AG10803 (cell line): ENCODE results near the gene PAPSS2.
A peak's percentile ranks its signal among the peaks of the same experiment; 100 is the strongest.
"Not testable (repeated sequence)": the region's sequence is repeated elsewhere in the genome, so short reads cannot be mapped to it uniquely, and the experiment has no call there.

Source experiments
- DNase-seq: peaks from one replicate; pipeline ENCODE4 v3.0.0; 2010; ENCODE audit warnings: low read depth
- H3K4me3 ChIP-seq: 2 replicates; pipeline ENCODE4 v1.5.1; 2011; ENCODE audit warnings: mild to moderate bottlenecking, low read length, control low read depth
- TF ChIP-seq, protein P1 (sequence below): conservative IDR thresholded peaks from 2 replicates; pipeline ENCODE4 v1.5.1; 2011; ENCODE audit warnings: mild to moderate bottlenecking, low read length, control low read depth, inconsistent platforms

Gene PAPSS2

DNA sequence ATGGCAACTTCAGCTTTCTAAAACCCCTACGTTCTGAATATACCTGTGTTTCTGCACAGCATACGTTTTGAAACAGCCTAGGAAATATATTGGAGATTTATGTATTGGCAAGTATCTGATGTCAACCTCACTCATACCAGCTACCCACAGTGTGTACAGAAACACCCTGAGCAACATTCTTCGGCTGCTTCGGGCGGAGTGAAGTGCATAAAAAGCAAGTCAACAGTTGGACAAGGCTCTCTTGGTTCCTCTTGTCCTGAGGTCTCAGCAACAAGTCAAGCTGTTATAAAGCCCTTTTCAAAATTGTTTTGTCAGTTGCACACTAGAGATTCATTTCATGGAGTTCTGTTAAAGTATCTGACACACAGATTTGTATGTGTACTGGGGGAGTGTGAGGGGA lies 40.0 kb upstream of the PAPSS2 start:
- no peak overlapping the region for H3K4me3 ChIP-seq
- TF ChIP-seq, protein P1, sequence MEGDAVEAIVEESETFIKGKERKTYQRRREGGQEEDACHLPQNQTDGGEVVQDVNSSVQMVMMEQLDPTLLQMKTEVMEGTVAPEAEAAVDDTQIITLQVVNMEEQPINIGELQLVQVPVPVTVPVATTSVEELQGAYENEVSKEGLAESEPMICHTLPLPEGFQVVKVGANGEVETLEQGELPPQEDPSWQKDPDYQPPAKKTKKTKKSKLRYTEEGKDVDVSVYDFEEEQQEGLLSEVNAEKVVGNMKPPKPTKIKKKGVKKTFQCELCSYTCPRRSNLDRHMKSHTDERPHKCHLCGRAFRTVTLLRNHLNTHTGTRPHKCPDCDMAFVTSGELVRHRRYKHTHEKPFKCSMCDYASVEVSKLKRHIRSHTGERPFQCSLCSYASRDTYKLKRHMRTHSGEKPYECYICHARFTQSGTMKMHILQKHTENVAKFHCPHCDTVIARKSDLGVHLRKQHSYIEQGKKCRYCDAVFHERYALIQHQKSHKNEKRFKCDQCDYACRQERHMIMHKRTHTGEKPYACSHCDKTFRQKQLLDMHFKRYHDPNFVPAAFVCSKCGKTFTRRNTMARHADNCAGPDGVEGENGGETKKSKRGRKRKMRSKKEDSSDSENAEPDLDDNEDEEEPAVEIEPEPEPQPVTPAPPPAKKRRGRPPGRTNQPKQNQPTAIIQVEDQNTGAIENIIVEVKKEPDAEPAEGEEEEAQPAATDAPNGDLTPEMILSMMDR: no peak
- DNase-seq: peak; percentile 69

DNA sequence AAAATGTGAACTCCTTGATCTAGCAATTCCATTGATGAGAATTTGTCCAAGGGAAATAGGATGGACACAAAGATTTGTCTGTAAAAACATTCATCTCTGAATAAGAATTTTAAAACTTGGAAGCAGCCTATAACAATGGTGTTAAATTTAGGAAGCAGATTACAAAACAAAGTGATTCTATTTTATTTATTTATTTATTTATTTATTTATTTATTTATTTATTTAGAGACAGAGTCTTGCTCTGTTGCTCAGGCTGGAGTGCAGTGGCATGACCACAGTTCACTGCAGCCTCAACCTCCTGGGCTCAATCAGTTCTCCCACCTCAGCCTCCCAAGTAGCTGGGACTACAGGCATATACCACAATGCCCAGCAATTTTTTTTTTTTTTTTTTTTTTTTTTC lies 38.2 kb upstream of the PAPSS2 start:
- DNase-seq, H3K4me3 ChIP-seq: not testable (repeated sequence)

DNA sequence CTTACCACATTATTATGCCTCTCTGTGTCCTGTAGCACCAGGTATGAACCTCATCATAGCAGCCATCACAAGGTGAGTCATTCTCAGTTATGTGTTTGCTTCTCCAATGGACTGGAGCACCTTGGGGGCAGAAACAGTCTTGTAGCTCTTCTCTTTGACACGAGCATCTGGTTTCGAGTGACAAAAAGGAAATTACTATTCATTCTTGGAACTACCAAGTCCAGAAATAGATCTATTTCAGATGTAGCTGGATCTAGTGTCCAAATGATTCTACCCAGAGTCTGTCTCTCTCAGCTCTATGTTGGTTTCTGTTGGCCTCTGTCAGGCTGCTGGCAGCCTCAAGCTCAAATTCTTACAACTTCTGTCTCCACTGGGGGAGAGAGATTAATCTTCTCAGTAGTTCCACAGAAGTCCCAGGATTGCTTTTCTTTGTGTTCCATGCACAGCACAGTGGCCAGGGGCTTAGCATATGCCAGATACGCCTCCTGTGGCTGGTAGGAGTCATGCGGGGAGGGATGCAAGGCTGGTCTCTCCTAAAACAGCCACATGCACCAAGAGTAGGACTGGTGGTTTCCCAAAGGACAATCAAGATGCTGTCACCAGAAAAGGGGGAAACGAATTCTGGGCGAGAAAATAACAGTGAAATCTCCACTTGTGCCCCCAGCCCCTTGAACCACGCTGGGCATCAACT lies 37.2 kb upstream of the PAPSS2 start:
- H3K4me3 ChIP-seq: no peak overlapping the region
- TF ChIP-seq, protein P1: no peak
- DNase-seq: no peak

DNA sequence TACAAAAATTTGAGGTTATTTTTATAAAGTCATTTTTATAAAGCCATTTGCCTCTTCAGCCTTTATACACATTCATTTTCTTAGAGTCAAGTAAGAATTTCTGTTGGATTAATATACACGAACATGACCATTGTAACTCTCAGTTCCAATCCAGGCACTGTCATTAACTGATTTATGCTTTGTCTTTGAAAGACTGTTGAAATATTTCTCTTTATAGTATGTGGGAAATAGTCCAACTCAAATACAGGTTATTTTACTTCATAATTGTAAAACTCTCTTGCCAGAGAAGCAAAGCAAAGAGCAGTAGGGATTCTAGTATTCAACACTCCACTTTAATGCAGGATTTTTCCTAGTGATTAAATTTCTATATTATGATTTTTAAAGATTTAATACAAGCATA lies 36.5 kb upstream of the PAPSS2 start:
- DNase-seq: no peak
- TF ChIP-seq, protein P1: no peak
- no peak overlapping the region for H3K4me3 ChIP-seq

DNA sequence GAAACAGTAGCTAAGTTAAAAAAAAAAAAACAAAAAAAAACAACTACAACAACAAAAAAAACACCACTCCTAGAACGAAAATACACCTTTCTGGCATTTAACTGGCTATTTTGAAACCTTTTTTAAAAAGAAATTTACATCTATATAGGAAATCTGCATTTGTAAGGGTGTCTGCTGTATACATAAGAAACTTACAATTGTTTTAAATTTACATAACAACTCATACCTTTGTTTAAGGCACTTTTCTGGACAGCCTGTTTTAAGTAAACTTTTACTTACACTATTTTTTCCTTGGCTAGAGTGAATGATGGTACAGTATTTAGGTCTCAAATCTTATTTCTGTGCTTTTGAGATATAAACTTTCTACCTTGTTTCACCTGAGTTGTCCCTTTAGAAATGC lies 34.0 kb upstream of the PAPSS2 start:
- DNase-seq: no peak
- no peak overlapping the region for H3K4me3 ChIP-seq
- TF ChIP-seq, protein P1: no peak

DNA sequence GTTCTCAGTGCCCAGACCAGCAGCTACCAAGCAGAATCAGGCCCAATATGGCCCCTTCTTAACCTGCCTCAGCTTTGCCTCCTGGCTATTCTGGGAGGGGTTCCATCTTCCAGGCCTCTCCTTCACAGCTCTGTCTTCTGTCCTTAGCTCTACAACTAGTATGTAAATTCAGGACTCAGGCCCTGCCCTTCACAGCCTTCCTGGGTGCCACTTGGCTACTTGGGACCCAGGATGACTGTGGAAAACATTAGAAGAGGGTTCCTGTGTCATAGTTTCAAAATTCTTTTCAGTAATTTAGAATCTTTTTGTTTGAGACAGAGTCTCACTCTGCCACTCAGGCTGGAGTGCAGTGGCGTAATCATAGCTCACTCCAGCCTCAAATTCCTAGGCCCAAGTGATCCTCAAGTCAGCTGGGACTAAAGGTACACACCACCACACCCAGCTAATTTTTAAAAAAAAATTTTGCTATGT lies 33.2 kb upstream of the PAPSS2 start:
- TF ChIP-seq, protein P1: no peak
- no peak overlapping the region for H3K4me3 ChIP-seq

DNA sequence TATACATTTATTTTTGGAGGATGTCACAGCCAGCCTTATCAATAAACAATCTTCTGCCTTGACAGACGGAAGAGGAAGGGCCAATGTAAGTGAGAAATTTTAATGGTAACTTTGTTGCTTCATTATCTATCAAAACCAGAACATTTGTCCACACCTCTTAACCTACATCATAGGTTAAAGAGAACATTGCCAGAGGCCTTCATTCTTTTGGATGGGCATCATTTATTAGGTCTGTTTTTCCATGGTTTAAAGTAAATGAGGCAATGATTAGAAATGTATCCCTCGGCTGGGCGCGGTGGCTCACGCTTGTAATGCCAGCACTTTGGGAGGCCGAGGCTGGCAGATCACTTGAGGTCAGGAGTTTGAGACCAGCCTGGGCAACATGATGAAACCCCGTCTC lies 29.5 kb upstream of the PAPSS2 start:
- no peak for DNase-seq
- no peak overlapping the region for H3K4me3 ChIP-seq
- TF ChIP-seq, protein P1: no peak

More for the DNA sequence above, 33.2 kb upstream of the PAPSS2 start:
- no peak for DNase-seq
